ENCODE measurements around the gene PTPN12. TPM values are rescaled to one million over a fixed set of nuclear protein-coding genes. Genes with fewer than 3 reads are reported as not detected.

PTPN12 gene
- total RNA-seq, 1 experiment from 2014 or later: 118 TPM

DNA sequence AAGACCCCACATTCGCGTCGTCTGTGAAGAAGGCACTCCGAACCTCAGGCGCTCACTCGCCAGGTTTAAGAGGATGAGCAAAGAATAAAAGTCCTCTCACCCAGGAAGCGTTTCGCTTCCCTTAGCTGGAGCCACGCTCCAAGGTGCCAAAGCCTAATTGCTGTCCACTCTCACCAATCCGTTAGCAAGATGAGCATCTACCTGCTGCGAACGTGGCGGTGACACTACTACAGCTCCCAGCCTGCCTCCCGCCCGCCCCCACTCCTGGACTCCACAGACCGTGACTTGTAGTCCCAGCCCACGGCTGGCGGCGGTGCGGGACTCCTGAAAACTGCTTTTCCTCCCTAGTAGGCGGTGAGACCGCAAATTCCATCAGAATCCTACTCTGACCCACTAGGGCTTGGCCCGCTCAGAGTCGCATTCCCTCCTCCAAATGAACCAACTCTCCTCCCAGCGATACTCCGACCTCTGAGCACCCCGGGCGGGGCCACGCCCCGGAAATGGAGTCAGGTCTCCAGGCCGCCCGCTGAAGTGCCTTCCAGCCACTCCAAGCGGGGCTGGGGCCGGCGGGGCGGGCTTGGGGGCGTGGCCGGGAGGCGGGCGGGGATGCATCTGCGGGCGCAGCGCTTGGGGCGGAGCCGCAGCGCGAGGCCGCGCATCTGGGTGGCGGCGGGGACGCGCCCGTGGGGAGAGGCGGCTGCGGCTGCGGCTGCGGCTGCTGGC is 521 bp upstream of the PTPN12 start:
- Histone ChIP-seq H3K27me3 (ENCODE audit: insufficient read depth, low read depth) (no peaks in the 10 kb centered on the region), H4K20me1 (ENCODE audit: insufficient read depth) (peaks cover 13% of the 10 kb centered on the region; the same call in 1 of the 2 replicates), H3K36me3 (ENCODE audit: low read depth) (peaks cover 9% of the 10 kb centered on the region), H3K4me1 (replicated peaks; ENCODE audit: insufficient read depth) (peaks cover 21% of the 10 kb centered on the region), H2AFZ (peak overlapping the region; percentile 44; the same call in 1 of the 2 replicates), H3F3A (ENCODE audit: insufficient read depth, low read depth) (peaks cover 39% of the 10 kb centered on the region), H3K9me2 (ENCODE audit: insufficient read depth) (no peaks in the 10 kb centered on the region), H3K79me2 (ENCODE audit: low read depth) (peaks cover 58% of the 10 kb centered on the region), H3K4me2 (peak overlapping the region; percentile 85), H3K4me3 (peak overlapping the region; percentile 97), H3K9me3 (ENCODE audit: insufficient read depth, low read depth) (no peaks in the 10 kb centered on the region), H3K27ac (peak overlapping the region; percentile 96)
- POLR2A ChIA-PET (ENCODE audit: unreplicated experiment): interaction anchor here (0.6 to 0.7 kb wide), 8 partner anchors 12 to 856 kb away, joined by 3 to 18 read pairs (median 5); no protein-coding TSS in a partner anchor
- BruUV-seq (replicated peaks): TSS peak; percentile 77
- CTCF ChIA-PET: no interaction called here
- intact Hi-C loops (cut with micrococcal nuclease; ENCODE audit: unreplicated experiment): loop anchor here (5.0 kb wide), 1 partner anchor 109 kb away; no protein-coding TSS in a partner anchor
- DNase-seq: peak; percentile 92 to 99
- TF ChIP-seq CTCF (conservative IDR thresholded peaks at IDR 0.05): no peak
- TF ChIP-seq EZH2 (IDR thresholded peaks at IDR 0.05; ENCODE audit: low read depth): no peak

DNA sequence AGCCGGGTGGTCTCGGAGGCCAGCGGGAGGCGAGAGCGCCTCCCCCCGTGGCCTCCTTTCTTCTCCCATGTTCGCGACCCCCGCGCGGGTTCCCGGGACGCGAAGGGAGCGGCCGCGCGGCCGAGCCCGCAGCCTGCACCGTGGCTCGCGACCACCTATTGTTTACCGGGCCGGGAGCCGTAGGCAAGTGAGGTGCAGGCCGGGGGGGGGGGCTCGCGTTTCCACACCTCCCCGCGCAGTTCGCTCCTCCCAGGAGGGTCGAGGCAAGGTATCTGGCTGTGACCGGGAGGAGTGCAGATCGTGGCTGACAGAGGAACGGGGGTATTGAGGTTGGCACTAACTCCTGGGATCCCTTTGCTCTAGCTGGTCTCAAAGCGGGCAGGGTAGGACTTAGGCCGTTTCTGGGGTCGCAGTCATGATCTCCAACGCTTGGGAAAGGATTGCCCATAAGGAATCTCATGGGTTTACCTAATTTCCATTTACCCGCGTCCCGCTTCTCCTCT is 734 bp downstream of the PTPN12 start:
- intact Hi-C loops (cut with micrococcal nuclease; ENCODE audit: unreplicated experiment): loop anchor here (1.0 to 5.0 kb wide), 3 partner anchors 56 to 111 kb away; no protein-coding TSS in a partner anchor
- peak overlapping the region; percentile 96 for H3K27ac ChIP-seq
- ChIA-PET CTCF (no interaction called here), POLR2A (ENCODE audit: unreplicated experiment) (interaction anchor here (0.5 to 0.7 kb wide), 3 partner anchors 15 to 278 kb away, joined by 3 to 6 read pairs (median 3); no protein-coding TSS in a partner anchor)
- peak overlapping the region; percentile 83 for H3K4me3 ChIP-seq
- peak in 1 of 2 experiments; percentile 42 for DNase-seq
- H3K4me2 ChIP-seq: peak overlapping the region; percentile 95
- H3K36me3 ChIP-seq (ENCODE audit: low read depth): peaks cover 16% of the 10 kb centered on the region
- no peaks in the 10 kb centered on the region for H3K9me2 ChIP-seq (ENCODE audit: insufficient read depth)
- peaks cover 71% of the 10 kb centered on the region for H3K79me2 ChIP-seq (ENCODE audit: low read depth)
- no peak for TF ChIP-seq CTCF (conservative IDR thresholded peaks at IDR 0.05)
- TF ChIP-seq EZH2 (IDR thresholded peaks at IDR 0.05; ENCODE audit: low read depth): no peak
- BruUV-seq (replicated peaks): no TSS peak
- peaks cover 17% of the 10 kb centered on the region; the same call in 1 of the 2 replicates for H4K20me1 ChIP-seq (ENCODE audit: insufficient read depth)
- peak overlapping the region; percentile 13; the same call in 1 of the 2 replicates for H2AFZ ChIP-seq
- H3K9me3 ChIP-seq (ENCODE audit: insufficient read depth, low read depth): no peaks in the 10 kb centered on the region
- H3K27me3 ChIP-seq (ENCODE audit: insufficient read depth, low read depth): no peaks in the 10 kb centered on the region
- H3K4me1 ChIP-seq (replicated peaks; ENCODE audit: insufficient read depth): peaks cover 33% of the 10 kb centered on the region
- peaks cover 50% of the 10 kb centered on the region for H3F3A ChIP-seq (ENCODE audit: insufficient read depth, low read depth)

DNA sequence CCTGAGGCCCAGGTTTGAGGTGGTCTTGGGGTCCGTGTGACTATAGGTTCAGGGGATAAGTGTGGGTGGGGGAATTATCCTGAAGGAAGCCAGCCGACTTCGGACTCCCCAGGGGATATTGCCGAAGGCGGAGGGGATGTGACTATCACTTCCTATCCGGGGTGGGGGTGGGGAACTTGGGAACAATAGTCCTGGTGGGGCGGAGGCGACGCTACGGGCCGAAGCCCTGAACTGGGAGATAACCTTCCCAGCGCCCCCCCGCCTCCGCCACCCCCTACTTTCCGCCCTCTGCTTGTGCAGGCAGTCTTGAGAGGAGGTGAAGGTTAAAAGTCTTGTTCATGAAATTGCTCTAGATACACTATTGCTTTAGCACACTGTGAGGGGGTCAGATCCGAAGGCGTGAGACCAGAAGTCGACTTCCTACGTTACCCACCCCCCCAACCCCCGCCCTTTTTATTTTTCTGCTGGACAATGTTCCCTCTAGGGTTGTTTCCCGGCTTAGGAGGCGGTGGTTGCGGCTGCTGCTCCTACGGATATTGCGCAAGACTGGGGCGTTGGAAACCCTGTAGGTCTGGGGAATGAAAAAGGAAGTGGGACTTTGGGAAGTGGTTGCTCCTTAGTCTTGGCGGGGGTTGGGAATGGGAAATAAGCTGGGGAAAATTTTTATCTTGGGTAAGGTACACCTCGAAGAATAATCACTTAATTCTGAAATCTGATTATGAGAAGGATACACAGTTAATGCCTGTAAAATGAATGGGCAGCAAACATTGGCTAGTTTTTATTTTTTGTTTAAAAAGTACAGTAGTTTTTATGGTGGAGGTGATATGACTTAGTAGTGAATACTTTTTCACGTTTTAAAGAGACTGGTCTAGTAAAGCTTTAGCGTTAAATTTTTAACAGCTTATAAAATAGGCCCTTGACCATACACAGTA is 1.5 kb downstream of the PTPN12 start:
- TF ChIP-seq EZH2 (IDR thresholded peaks at IDR 0.05; ENCODE audit: low read depth): no peak
- no peak for TF ChIP-seq CTCF (conservative IDR thresholded peaks at IDR 0.05)
- Histone ChIP-seq H3K4me3 (peak overlapping the region; percentile 83), H3K4me1 (replicated peaks; ENCODE audit: insufficient read depth) (peaks cover 40% of the 10 kb centered on the region), H3K27ac (peak overlapping the region; percentile 96), H3K27me3 (ENCODE audit: insufficient read depth, low read depth) (no peaks in the 10 kb centered on the region), H3K9me2 (ENCODE audit: insufficient read depth) (no peaks in the 10 kb centered on the region), H3K4me2 (peak overlapping the region; percentile 95), H3F3A (ENCODE audit: insufficient read depth, low read depth) (peaks cover 50% of the 10 kb centered on the region), H4K20me1 (ENCODE audit: insufficient read depth) (peaks cover 22% of the 10 kb centered on the region), H3K36me3 (ENCODE audit: low read depth) (peaks cover 18% of the 10 kb centered on the region), H3K9me3 (ENCODE audit: insufficient read depth, low read depth) (no peaks in the 10 kb centered on the region), H2AFZ (no peak overlapping the region), H3K79me2 (ENCODE audit: low read depth) (peaks cover 78% of the 10 kb centered on the region)
- peak; percentile 84 to 88 for DNase-seq
- ChIA-PET CTCF (interaction anchor here (0.5 to 0.7 kb wide), 2 partner anchors 123 to 142 kb away, joined by 3 read pairs; no protein-coding TSS in a partner anchor), POLR2A (ENCODE audit: unreplicated experiment) (interaction anchor here (0.6 to 0.8 kb wide), 5 partner anchors 107 to 203 kb away, joined by 3 to 21 read pairs (median 7); no protein-coding TSS in a partner anchor)
- intact Hi-C loops (cut with micrococcal nuclease; ENCODE audit: unreplicated experiment): loop anchor here (1.0 to 5.0 kb wide), 3 partner anchors 56 to 111 kb away; no protein-coding TSS in a partner anchor
- BruUV-seq (replicated peaks): TSS peak; percentile 23

All from PC-9 (cell line).